ENCODE data around the gene PPP1R2B.
"Not testable (repeated sequence)": the region's sequence is repeated elsewhere in the genome, so short reads cannot be mapped to it uniquely, and the experiment has no call there.

PPP1R2B gene

GRCh38 chr5:156850206-156850751, at the start of gene PPP1R2B:
Gene PPP1R2B (plus strand): TSS chr5:156850295. CDS start chr5:156850563, 268 bp downstream.
- no peak for DNase-seq

DNA sequence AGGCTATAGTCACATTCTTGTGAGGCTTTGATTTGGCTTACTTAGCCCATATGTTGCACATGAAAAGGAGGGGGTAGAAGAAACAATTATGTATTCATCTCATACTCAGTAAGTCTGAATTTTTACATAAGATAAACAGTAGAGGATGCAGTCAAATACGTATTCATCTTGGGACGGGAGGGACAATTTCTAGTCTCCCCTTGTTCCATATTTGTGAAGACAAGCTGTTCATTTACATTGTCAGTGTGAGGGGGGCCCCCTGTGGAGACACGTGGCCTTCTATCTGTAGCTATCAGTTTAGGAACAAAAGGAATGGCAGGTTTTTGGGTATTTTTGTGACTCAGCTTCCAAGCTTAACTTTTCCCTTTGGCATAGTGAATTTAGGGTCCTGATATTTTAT, 49.2 kb upstream of the PPP1R2B start:
- DNase-seq, result no peak

DNA sequence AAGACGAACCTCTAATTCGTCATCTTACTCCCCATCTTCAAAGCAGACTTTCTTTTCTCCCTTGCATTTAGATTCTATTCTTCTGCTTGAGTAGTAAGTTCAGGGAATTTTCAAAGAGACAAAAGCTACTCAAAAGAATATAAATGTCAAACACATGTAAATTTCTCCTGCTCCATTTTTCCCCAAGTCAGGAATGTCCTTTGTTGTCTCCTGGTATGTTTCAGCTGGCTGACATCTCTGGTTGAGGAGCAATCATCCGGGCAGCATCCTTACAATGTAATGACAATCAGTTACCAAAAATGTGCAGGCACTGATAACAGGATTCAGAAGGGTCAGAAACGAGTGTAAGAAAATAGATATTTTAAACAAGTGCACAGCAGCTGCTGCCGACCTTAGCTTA, 47.6 kb upstream of the PPP1R2B start:
- no peak for DNase-seq

GRCh38 chr5:156803404-156803803, 46.7 kb upstream of the PPP1R2B start:
- DNase-seq, result no peak

- no peak for DNase-seq
Measured at GRCh38 chr5:156812959-156813358, 37.1 kb upstream of the PPP1R2B start.

DNA sequence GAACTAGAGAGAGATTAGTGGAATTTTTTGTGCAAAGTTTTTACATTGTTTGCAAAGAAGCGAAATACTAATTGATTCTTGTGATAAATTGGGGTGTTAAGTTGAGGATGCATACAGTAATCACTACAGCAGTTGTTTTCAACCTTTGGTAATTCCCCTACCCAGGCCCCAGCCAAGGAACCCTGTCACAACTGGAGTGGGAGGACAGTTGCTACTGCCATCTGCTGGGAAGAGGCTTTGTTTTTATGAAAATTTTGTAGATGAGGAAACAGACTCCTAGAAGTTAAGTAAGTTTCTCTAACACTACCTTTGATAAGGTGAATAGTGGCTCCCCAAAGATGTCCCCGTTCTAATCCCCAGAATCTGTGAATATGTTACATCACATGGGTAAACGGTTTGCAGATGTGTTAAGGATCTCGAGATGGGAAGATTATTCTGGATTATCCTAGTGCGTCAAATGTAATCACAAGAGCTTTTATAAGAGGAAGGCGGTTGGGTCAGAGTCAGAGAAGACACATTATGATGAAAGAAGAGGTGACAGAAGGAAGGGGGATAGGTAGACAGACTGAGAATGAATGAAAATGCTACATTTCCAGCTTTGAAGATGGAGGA, 34.0 kb upstream of the PPP1R2B start:
- peak; percentile 63 for DNase-seq

GRCh38 chr5:156819537-156819936, 30.6 kb upstream of the PPP1R2B start:
- no peak for DNase-seq

DNA sequence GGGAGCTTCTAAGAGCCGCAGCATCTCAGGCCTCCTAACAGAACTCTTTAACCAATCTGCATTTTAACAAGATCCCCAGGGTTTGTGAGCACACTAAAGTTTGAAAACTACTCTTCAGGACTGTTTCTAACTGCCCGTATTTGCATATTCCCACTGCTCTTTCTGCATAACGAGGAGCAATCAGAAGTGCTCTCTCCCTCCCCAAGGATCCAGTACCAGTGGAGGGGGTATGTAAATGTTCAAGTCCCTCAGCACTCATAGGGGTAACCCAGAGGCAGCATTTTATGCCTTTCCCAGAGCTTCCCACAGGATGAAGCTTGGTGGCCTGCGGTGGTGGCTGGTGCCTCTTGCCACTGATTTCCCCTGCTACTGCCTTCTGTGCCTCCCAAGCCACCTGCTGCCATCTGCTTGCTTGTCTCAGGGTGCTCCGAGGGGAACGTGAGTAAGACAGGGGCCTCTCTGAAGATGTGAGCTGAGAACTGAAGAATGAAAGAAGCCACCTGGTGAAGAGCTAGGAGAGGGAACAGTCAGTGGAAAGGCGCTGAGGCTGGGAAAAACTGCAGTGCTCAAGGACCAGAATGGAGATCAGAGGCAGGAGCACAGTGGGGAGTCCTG, 30.0 kb upstream of the PPP1R2B start:
- DNase-seq, result no peak

DNA sequence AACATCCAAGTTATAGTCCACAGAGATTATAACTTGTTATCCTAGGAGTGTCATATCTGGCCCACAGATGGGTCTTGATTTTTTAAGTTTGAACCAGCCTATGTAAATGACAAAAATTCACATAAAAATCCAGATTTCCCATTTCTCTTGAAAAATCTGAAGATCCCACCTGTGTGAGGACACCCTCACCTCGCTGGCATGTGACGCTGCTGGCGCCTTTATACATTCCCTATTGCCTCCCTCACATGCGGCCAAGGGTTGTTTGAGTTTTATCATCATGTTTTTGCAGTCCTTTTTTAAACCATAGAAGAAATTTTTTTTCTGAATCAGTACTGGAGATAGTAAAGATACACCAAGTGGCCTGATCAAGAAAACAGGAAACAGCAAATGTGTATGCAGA, 25.9 kb upstream of the PPP1R2B start:
- DNase-seq, result no peak

DNA sequence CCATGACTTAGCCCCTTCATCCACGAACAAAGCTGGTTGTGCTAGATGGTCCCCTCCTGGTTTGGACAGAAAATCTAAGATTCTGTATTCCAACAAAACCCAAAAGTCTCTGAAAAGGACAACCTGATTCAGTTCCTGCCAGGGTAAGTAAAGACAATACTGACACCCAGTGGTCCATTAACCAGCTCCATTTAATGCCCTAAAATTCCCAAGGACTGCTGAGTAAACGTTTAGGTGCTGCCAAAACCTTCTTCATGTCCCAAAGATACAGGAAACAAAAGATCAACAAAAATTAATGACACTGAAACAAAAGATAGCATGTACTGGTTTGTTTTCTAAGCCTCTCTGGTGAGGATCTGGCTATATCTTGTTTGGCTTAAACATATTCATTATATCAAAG, 25.3 kb upstream of the PPP1R2B start:
- no peak for DNase-seq

DNA sequence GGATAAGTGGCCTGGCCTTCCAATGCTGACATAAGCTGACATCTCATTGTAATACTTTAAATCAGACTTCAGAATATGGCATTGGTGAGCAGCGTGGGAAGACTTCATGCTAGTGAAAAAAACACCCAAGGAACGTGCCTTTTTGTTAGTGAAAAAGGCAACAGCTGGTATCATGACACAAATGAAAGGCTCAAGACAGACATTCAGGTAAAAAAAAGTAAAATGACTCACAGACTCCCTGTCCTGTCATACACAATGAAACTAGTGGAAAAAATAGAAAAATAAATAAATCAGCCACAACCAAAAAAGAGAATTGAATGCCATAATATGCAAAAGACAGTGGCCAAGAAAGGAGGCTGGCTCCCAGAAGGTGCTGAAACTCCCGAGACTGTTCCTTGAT, 24.4 kb upstream of the PPP1R2B start:
- no peak for DNase-seq

DNA sequence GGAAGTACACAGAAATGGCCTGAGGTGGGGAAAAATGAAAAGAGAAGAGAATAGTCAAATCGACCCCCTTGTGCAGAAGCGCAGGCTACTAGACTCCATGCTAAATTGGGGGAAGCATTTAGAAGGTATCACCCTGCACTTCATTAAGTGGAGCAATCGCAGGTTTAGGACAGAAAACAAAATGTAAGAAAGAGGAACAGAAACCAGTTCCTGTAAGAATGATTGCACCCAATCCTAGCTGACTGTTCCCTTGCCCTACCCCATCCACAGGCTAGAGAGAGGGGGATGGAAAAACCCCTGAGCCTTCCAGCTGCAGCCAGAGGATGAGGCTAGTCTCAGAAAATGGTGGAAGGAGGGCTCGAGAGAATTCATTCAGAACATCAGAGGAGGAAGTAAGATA, 23.9 kb upstream of the PPP1R2B start:
- DNase-seq, result no peak

- no peak for DNase-seq
Measured at GRCh38 chr5:156834916-156835315, 15.2 kb upstream of the PPP1R2B start.

GRCh38 chr5:156835905-156836304, 14.2 kb upstream of the PPP1R2B start:
- DNase-seq, result no peak

DNA sequence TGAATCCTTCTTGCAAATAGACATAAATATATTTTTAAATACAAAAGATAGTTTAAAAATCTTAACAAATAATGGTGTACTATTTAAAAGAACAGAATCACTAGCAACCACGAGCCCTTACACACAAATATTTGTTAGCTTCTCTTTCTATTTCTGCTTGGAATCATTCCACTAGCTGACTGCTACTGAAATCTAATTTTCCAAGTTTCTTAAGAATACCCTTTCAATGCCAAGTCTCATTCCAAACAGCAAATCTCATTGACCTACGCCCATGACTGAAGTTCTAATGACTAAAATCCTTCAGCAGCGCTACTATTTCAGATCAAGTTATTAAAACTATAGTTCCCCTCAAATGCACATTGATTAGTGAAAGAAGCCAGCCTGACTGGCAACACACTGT, 13.2 kb upstream of the PPP1R2B start:
- no peak for DNase-seq

- DNase-seq, result no peak
Measured at GRCh38 chr5:156838961-156839360, 11.1 kb upstream of the PPP1R2B start.

DNA sequence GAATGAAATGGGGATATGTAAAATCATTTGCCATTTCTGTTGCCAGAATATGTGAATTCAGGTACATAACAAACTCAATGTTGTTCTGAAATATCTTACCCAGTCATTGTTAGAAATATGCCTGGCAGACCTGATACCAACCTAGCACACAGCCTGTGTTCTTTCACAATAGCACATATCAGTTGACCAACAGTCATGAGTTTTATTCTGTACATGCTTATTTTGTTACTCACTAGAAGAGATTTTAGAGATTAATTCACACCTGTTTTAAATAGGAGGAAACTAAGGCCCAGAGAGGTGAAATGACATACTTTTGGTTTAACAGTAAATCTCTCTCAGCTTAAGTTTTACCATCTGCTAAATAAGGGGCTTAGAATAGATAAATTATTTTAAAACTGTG, 8.4 kb upstream of the PPP1R2B start:
- no peak for DNase-seq

DNA sequence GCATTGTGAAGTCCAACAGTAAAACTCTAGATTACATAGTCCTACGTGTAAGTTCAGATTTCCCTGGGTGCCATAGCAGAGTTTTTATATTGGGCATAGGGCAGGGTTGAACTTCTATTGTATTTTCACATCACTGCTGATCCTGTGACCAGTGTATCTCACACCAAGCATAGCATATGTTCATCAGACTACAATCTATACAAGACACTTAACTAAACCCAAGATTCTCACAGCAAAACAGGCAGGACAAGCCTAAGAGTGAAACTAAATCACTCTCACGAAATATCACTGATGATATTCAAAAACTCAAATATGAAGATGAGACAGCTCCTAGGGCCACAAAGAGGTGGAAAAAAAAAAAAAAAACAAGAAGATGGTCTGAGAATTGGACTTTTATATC, 3.2 kb upstream of the PPP1R2B start:
- no peak for DNase-seq

- not testable (repeated sequence) for DNase-seq
Measured at GRCh38 chr5:156848447-156848846, 1.6 kb upstream of the PPP1R2B start.

DNA sequence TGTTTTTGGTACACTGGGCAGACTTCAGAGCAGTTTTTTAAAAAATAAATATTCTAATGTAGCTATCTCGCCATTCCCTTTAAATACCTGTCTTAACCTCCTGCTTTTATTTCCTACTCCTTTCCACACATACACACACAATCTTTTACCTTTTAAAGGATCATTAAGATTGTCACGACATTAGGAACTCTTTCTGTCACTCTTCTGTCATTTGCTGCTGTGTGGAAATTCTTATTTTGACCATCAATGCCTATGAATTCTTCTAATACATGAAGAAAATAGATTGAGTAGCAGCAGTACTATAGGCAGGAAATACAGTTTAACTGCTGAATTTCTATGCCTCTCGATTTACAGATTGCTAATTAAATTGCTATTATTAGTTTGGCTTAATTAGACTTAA, 1.8 kb downstream of the PPP1R2B start:
- DNase-seq, result no peak

DNA sequence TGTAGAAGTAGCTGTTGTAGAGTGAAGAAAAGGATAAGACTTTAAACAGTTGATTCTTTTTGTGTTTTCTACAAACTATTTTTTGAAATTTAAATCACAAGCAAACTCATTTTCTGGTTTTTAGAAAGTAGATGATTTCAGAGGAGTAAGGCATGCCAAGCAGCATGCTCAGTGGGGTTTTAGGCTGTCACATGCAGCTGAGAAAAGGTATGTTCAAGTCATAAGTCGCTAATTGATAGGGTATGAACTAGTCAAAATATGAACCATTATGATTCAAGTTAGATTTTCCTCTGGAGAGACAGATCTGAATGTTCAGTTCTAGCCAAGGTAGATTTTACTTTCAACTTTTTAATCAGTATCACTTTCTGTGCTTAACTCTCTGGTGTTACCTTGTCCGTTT, 3.0 kb downstream of the PPP1R2B start:
- not testable (repeated sequence) for DNase-seq

DNA sequence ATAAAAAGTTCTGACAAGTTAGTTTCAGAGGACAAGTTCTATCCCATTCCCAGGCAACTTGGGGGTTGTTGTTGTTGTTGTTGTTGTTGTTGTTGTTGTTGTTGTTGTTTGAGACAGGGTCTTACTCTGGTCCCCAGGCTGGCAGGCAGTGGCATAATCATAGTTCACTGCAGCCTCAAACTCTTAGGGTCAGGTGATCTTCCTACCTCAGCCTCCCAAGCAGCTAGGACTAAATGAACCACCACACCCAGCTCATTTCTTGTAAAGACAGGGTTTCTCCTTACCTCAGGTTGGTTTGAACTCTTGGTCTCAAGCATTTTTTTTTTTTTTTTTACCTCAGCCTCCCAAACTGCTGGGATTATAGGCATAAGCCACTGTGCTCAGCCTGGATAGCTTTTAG, 15.3 kb downstream of the PPP1R2B start:
- DNase-seq, result no peak

GRCh38 chr5:156870498-156870839, 20.4 kb downstream of the PPP1R2B start:
- no peak for DNase-seq

- no peak for DNase-seq
Measured at GRCh38 chr5:156871212-156871611, 21.1 kb downstream of the PPP1R2B start.

DNA sequence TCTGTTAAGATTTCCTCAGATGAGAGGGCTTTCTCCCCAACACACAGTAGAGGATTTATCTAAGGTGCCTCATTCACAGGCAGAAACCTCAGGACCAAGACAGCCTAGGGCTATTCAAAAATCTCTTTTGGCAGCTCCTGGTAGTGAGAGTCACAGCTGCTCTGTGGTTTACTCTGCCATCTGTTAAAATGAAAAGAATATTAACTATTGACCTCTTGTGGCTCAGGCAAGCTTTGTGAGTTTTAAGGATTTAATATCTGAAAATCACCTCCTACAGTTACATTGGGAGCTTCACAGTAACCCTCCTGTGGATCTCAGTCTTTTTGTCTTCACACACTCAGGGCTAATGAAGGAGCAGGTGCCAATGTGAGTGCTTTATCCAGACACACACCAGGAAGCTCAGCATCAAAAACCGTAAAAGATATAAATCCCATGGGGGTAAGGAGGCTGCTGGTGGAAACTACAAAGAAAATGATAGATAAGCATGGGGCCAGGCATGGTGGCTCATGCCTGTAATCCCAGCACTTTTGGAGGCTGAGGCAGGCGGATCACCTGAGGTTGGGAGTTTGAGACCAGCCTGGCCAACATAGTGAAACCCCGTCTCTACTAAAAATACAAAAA, 29.7 kb downstream of the PPP1R2B start:
- DNase-seq, result no peak
